Osteoblast (primary cell): Measurements from ENCODE around the gene TPGS1. TPM values are rescaled to one million over a fixed set of nuclear protein-coding genes. Genes with fewer than 3 reads are reported as not detected.

Experiments used
- DNase-seq: peaks from one replicate; pipeline ENCODE4 v3.0.0; 2011; ENCODE audit warnings: low spot score, mixed read lengths; ENCODE audit not compliant: insufficient read length; ENCODE audit errors: missing footprints
- H2AFZ ChIP-seq: 2 replicates; pipeline ENCODE4 v1.6.0; 2011; ENCODE audit warnings: mild to moderate bottlenecking, low read length
- H3K27ac ChIP-seq: 2 replicates; pipeline ENCODE4 v1.5.1; 2011; ENCODE audit warnings: mild to moderate bottlenecking, low read depth, low read length, moderate library complexity
- H3K27me3 ChIP-seq: 2 replicates; pipeline ENCODE4 v1.6.0; 2012; ENCODE audit warnings: mild to moderate bottlenecking, control low read depth, inconsistent platforms, low read length, moderate library complexity; ENCODE audit not compliant: insufficient read depth
- H3K36me3 ChIP-seq: 2 replicates; pipeline ENCODE4 v1.5.1; 2011; ENCODE audit warnings: mild to moderate bottlenecking, low read length, control low read depth, moderate library complexity; ENCODE audit not compliant: insufficient read depth
- H3K4me1 ChIP-seq: 2 replicates; pipeline ENCODE4 v1.5.1; 2011; ENCODE audit warnings: mild to moderate bottlenecking, low read length, control low read depth, moderate library complexity; ENCODE audit not compliant: insufficient read depth
- H3K4me2 ChIP-seq: 2 replicates; pipeline ENCODE4 v1.6.0; 2011; ENCODE audit warnings: mild to moderate bottlenecking, low read length; ENCODE audit not compliant: insufficient read depth
- H3K4me3 ChIP-seq: fragments of 200-600 bp; sonication (generic); 3 replicates; pipeline ENCODE4 v1.5.1; 2012; ENCODE audit warnings: mild to moderate bottlenecking, low read length, inconsistent platforms; ENCODE audit not compliant: insufficient read depth
- H3K79me2 ChIP-seq: 2 replicates; pipeline ENCODE4 v1.6.0; 2012; ENCODE audit warnings: mild to moderate bottlenecking, low read length, control low read depth, inconsistent platforms; ENCODE audit not compliant: insufficient read depth
- H3K9me3 ChIP-seq: 2 replicates; pipeline ENCODE4 v1.5.1; 2011; ENCODE audit warnings: low read depth, low read length, control low read depth
- H4K20me1 ChIP-seq: 2 replicates; pipeline ENCODE4 v1.6.0; 2012; ENCODE audit warnings: mild to moderate bottlenecking, low read length, control low read depth; ENCODE audit not compliant: insufficient read depth
- CTCF ChIP-seq: IDR thresholded peaks from 2 replicates; pipeline ENCODE4 v1.5.1; 2011; ENCODE audit warnings: mild to moderate bottlenecking, low read depth, low read length, moderate library complexity; ENCODE audit errors: extremely low read depth
- total RNA-seq: library from RNA; depleted of rRNA; stranded (reverse); fragments of >200 nt; gene quantifications from 2 replicates; pipeline ENCODE4 v1.2.3, GENCODE V29; 2012

Gene TPGS1
- total RNA-seq, 1 donor, result 47.8 TPM

GRCh38 chr19:567296-567900 is 60.1 kb downstream of the TPGS1 start:
- Histone ChIP-seq H3K4me1 (peaks cover 11% of the 10 kb centered on the region), H3K27ac (no peak overlapping the region), H3K36me3 (no peaks in the 10 kb centered on the region), H4K20me1 (no peaks in the 10 kb centered on the region), H3K79me2 (peaks cover under 1% of the 10 kb centered on the region), H3K4me2 (no peak overlapping the region), H3K4me3 (no peak overlapping the region), H3K27me3 (no peaks in the 10 kb centered on the region), H3K9me3 (no peaks in the 10 kb centered on the region), H2AFZ (no peak overlapping the region)
- TF ChIP-seq CTCF, result no peak
- DNase-seq, result no peak

Other genes with a start within 250 kb of the TPGS1 start
- gene PLPP2, start 216.1 kb upstream of the TPGS1 start, total RNA-seq, result 1.1 and 1.5 TPM in 2 replicates
- gene MIER2, start 162.7 kb upstream of the TPGS1 start, total RNA-seq, result 10.9 and 14.8 TPM in 2 replicates
- gene C2CD4C, start 98.3 kb upstream of the TPGS1 start, total RNA-seq, result not detected in 2 replicates
- gene SHC2, start 46.5 kb upstream of the TPGS1 start, total RNA-seq, result 0.36 and 1.5 TPM in 2 replicates
- gene MADCAM1, start 11.0 kb upstream of the TPGS1 start, total RNA-seq, result 0.59 and 0.72 TPM in 2 replicates
- 32.9 and 40.4 TPM in 2 replicates for gene CDC34, start 24.3 kb downstream of the TPGS1 start, total RNA-seq
- gene GZMM, start 36.6 kb downstream of the TPGS1 start, total RNA-seq, result under 0.01 TPM in 1 of 2 replicates, not detected in the other
- gene BSG, start 65.1 kb downstream of the TPGS1 start, total RNA-seq, result 273 and 291 TPM in 2 replicates
- 1.2 and 1.4 TPM in 2 replicates for gene HCN2, start 82.4 kb downstream of the TPGS1 start, total RNA-seq
- 16.6 and 18.6 TPM in 2 replicates for gene POLRMT, start 126.0 kb downstream of the TPGS1 start, total RNA-seq
- gene FGF22, start 132.4 kb downstream of the TPGS1 start, total RNA-seq, result not detected in 2 replicates
- gene RNF126, start 155.7 kb downstream of the TPGS1 start, total RNA-seq, result 29.8 and 38.7 TPM in 2 replicates
- gene FSTL3, start 168.9 kb downstream of the TPGS1 start, total RNA-seq, result 32.7 and 52.1 TPM in 2 replicates
- gene PRSS57, start 188.0 kb downstream of the TPGS1 start, total RNA-seq, result not detected in 2 replicates
- 9.7 and 10.5 TPM in 2 replicates for gene PALM, start 201.4 kb downstream of the TPGS1 start, total RNA-seq
- gene MISP, start 243.6 kb downstream of the TPGS1 start, total RNA-seq, result 0.36 and 0.59 TPM in 2 replicates